GM12878 (cell line): Measurements from ENCODE around the gene RGP1. TPM values are rescaled to one million over a fixed set of nuclear protein-coding genes. Genes with fewer than 3 reads are reported as not detected.

ENCODE experiments used
- ATAC-seq: fragments of 200-7000 bp; cut with Tn5 transposase; 3 replicates; pipeline ENCODE4 v1.9.1; 2020; ENCODE audit warnings: mild to moderate bottlenecking, moderate library complexity
- BruUV-seq: library from RNA; stranded (reverse); fragments of 400-500 nt; replicated peaks from 2 replicates; lab custom pipeline; 2021; lab: Mats Ljungman, UMichigan
- CTCF ChIA-PET: fragments of 300-600 bp; sonication (Branson Sonifier 250); formaldehyde crosslinking; extraction: SDS; loops from one replicate; lab custom pipeline; 2021; ENCODE audit warnings: inconsistent platforms; lab: Yijun Ruan, JAX
- POLR2A ChIA-PET: fragments of 350-600 bp; formaldehyde crosslinking; extraction: SDS; loops from one replicate; lab custom pipeline; 2021; ENCODE audit warnings: inconsistent platforms; lab: Charles Lee
- RAD21 ChIA-PET: fragments of 300-600 bp; sonication (Branson Sonifier 250); formaldehyde crosslinking; loops from one replicate; lab custom pipeline; 2023; ENCODE audit warnings: antibody characterized with exemption; ENCODE audit not compliant: unreplicated experiment; lab: Charles Lee
- SMC1A ChIA-PET: fragments of 300-600 bp; sonication (Branson Sonifier 250); formaldehyde crosslinking; loops from one replicate; lab custom pipeline; 2023; ENCODE audit not compliant: unreplicated experiment, uncharacterized antibody; lab: Charles Lee
- DNase-seq: peaks from one replicate; pipeline ENCODE4 v3.0.0-alpha.2; 2011; ENCODE audit warnings: low read depth, low spot score
- FAIRE-seq: peaks from 3 replicates; lab custom pipeline; 2011; peaks lifted over from hg19 to GRCh38; lab: Jason Lieb, UNC
- H2AFZ ChIP-seq: 2 replicates; pipeline ENCODE4 v1.6.0; 2011; ENCODE audit warnings: low read depth, low read length, control low read depth; ENCODE audit not compliant: control insufficient read depth
- H3K27ac ChIP-seq: 2 replicates; pipeline ENCODE4 v1.5.1; 2011; ENCODE audit warnings: control low read depth; ENCODE audit not compliant: control insufficient read depth, insufficient read depth
- H3K27me3 ChIP-seq, 2 experiments: replicated peaks in 1 of 2; 2 replicates each; pipeline versions ENCODE4 v1.6.0 to v1.6.1; 2011; ENCODE audit warnings: low read length in 1 of 2; ENCODE audit not compliant: control insufficient read depth in 2 of 2, insufficient read depth in 2 of 2
- H3K36me3 ChIP-seq, 2 experiments: 2 replicates each; pipeline ENCODE4 v1.5.1; 2011; ENCODE audit warnings: low read length in 1 of 2; ENCODE audit not compliant: control insufficient read depth in 2 of 2, insufficient read depth in 2 of 2
- H3K4me1 ChIP-seq: 2 replicates; pipeline ENCODE4 v1.6.1; 2011; ENCODE audit warnings: mild to moderate bottlenecking, low read length, moderate library complexity, mixed read lengths; ENCODE audit not compliant: control insufficient read depth, insufficient read depth
- H3K4me2 ChIP-seq: 2 replicates; pipeline ENCODE4 v1.6.0; 2011; ENCODE audit warnings: control low read depth; ENCODE audit not compliant: control insufficient read depth, insufficient read depth
- H3K4me3 ChIP-seq: fragments of 200-600 bp; sonication (generic); 2 replicates; pipeline ENCODE4 v1.5.1; 2016
- H3K79me2 ChIP-seq: 2 replicates; pipeline ENCODE4 v1.6.0; 2011; ENCODE audit warnings: low read length; ENCODE audit not compliant: control insufficient read depth, insufficient read depth
- H3K9ac ChIP-seq: 2 replicates; pipeline ENCODE4 v1.8.0; 2011; ENCODE audit warnings: low read length, control low read depth, mixed read lengths; ENCODE audit not compliant: control insufficient read depth, insufficient read depth
- H3K9me3 ChIP-seq: replicated peaks from 3 replicates; pipeline ENCODE4 v1.5.1; 2011; ENCODE audit warnings: mild to moderate bottlenecking, low read length; ENCODE audit not compliant: control insufficient read depth, insufficient read depth
- H4K20me1 ChIP-seq: 2 replicates; pipeline ENCODE4 v1.6.0; 2011; ENCODE audit not compliant: control insufficient read depth, insufficient read depth
- BHLHE40 ChIP-seq, 2 experiments: fragments of 450-650 bp in 1 of 2; IDR thresholded peaks; 2 replicates each; pipeline ENCODE4 v1.6.1; 2011 to 2017; ENCODE audit warnings: low read depth in 2 of 2, borderline replicate concordance in 1 of 2, improper control_type of control experiment in 1 of 2, low read length in 1 of 2, mild to moderate bottlenecking in 1 of 2
- CBX3 ChIP-seq: fragments of 200-600 bp; sonication (generic); IDR thresholded peaks from 2 replicates; pipeline ENCODE4 v1.6.1; 2016; ENCODE audit warnings: low read depth, borderline replicate concordance
- HDGF ChIP-seq: fragments of 450-650 bp; IDR thresholded peaks from 2 replicates; pipeline ENCODE4 v1.6.1; 2016; ENCODE audit warnings: antibody characterized with exemption
- JUND ChIP-seq: IDR thresholded peaks from 2 replicates; pipeline ENCODE4 v1.6.1; 2012; ENCODE audit warnings: low read depth, mild to moderate bottlenecking, low read length, improper control_type of control experiment, moderate library complexity
- MYB ChIP-seq: fragments of 150-350 bp; IDR thresholded peaks from 2 replicates; pipeline ENCODE4 v1.6.1; 2014; ENCODE audit warnings: mild to moderate bottlenecking, low read depth, low read length, borderline replicate concordance
- MYC ChIP-seq: IDR thresholded peaks from 2 replicates; pipeline ENCODE4 v1.6.1; 2011; ENCODE audit warnings: mild to moderate bottlenecking, low read length, moderate library complexity, inconsistent platforms; ENCODE audit not compliant: insufficient read depth, insufficient replicate concordance, insufficient read length, severe bottlenecking
- RAD21 ChIP-seq: IDR thresholded peaks from 2 replicates; pipeline ENCODE4 v1.6.1; 2011; ENCODE audit warnings: mild to moderate bottlenecking, low read depth, low read length, moderate library complexity; ENCODE audit not compliant: insufficient read depth
- SUPT20H ChIP-seq: IDR thresholded peaks from 2 replicates; pipeline ENCODE4 v1.6.1; 2011; ENCODE audit warnings: low read depth, mild to moderate bottlenecking, low read length, moderate library complexity, borderline replicate concordance; ENCODE audit not compliant: control insufficient read depth
- WGBS: methylation state at CpG from one replicate; pipeline ENCODE4 v1.1.6; 2016; ENCODE audit warnings: low lambda C conversion rate; ENCODE audit not compliant: insufficient replicate concordance, insufficient coverage; ENCODE audit errors: missing lambda C conversion rate; 5-methylcytosine and 5-hydroxymethylcytosine counted together
- in situ Hi-C: fragments of 300-500 bp; cut with MboI; formaldehyde crosslinking; loops from 9 replicates; pipeline ENCODE4 v1.14.3; 2018; ENCODE audit warnings: mixed read lengths
- intact Hi-C: fragments of 100-400 bp; cut with micrococcal nuclease; formaldehyde crosslinking; loops from one replicate; pipeline ENCODE4 v1.14.2; 2022; ENCODE audit not compliant: unreplicated experiment
- polyA plus RNA-seq, 11 experiments: library from polyadenylated mRNA; depleted of rRNA in 4 of 11; unstranded in 6 of 11; stranded (reverse) in 5 of 11; fragments of >200 nt; fragmentation: Nextera tagmentation in 4 of 11; fragmentation: Illumina TruSeq in 1 of 11; extraction: Ambion mirVana in 4 of 11; extraction: Trizol in 1 of 11; gene quantifications; 1 replicate in 1 of 11; 2 replicates in 10 of 11; pipeline versions ENCODE4 v1.2.1 to v1.2.3, GENCODE V29; 2011 to 2016; ENCODE audit warnings: inconsistent platforms in 2 of 11, missing spikeins in 2 of 11, low read depth in 1 of 11
- total RNA-seq, 4 experiments: library from RNA; depleted of rRNA in 3 of 4; stranded (reverse); fragments of >200 nt in 3 of 4; fragmentation: Illumina TruSeq in 1 of 4; extraction: Trizol in 1 of 4; gene quantifications; 2 replicates each; pipeline versions ENCODE4 v1.2.1 to v1.2.3, GENCODE V29; 2013 to 2021
- TF ChIP-seq, protein P1 (sequence below): fragments of 450-650 bp; IDR thresholded peaks from 2 replicates; pipeline ENCODE4 v1.6.1; 2017; ENCODE audit warnings: mild to moderate bottlenecking, low read depth, inconsistent platforms; ENCODE audit not compliant: poor library complexity, severe bottlenecking

The RGP1 gene
- total and polyA plus RNA-seq, 10 of the 15 experiments (the other 5 are each of a cell fraction or from before 2014, with no cell fraction given): 0.44 to 14.9 (median 7.4) TPM

DNA sequence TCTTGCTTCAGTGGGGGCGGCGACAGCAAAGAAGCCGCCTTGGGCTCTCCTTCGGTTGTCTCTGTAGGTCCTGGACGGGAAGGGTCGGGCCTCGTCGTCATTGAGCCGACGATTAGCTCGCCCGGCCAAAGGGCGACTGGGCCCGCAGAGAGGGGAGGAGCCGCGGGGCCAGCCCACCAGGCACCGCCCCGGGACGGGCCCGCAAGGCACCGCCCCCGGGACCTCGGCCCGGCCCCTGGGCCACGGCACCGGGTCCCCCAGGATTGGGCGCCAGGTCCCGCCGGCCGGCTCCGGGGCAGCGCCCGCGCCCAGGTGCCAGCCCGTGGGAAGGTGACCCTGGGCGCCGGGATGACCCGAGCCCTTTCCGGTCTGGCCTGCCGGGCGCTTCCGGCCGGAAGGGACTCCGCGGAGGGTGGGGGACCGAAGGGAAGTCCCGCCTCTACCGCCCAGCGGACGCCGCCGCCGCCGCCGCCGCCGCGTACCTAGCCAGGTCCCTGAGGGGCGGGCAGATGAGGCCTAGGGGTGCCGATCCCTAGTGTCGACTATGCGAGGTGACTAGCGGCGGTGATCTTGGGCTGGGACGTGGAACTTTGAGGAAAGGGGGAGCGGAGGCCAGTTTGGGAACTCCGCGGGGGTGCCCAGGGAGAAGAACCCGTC, at the start of gene RGP1, which contains the start of gene GBA2 (continued):
- no peak for TF ChIP-seq MYB
- no peak for TF ChIP-seq CBX3
- TF ChIP-seq RAD21: no peak
- TF ChIP-seq JUND: no peak
- no peak for TF ChIP-seq MYC

GRCh38 chr9:35700031-35700430, 49.1 kb upstream of the RGP1 start:
- BruUV-seq: no TSS peak
- DNase-seq: no peak
- H3K9ac ChIP-seq: no peak overlapping the region
- ChIA-PET POLR2A (no interaction called here), SMC1A (no interaction called here), CTCF (interaction anchor here (0.6 to 15.2 kb wide), 3 partner anchors 39 to 100 kb away, joined by 3 to 227 read pairs (median 57); partner anchors contain the start of genes ARHGEF39, CCDC107 and RMRP), RAD21 (no interaction called here)
- no peaks in the 10 kb centered on the region for H3K79me2 ChIP-seq
- intact Hi-C loops (no loop called here), in situ Hi-C loops (no loop called here)
- H3K4me2 ChIP-seq: no peak overlapping the region
- no peaks in the 10 kb centered on the region for H3K27me3 ChIP-seq
- no peaks in the 10 kb centered on the region for H4K20me1 ChIP-seq
- WGBS: 93% methylated on average over 11 of the region's 11 CpGs
- no peaks in the 10 kb centered on the region for H3K4me1 ChIP-seq
- H3K4me3 ChIP-seq: no peak overlapping the region
- no peak for FAIRE-seq
- no peaks in the 10 kb centered on the region for H3K9me3 ChIP-seq
- H2AFZ ChIP-seq: no peak overlapping the region
- peaks cover 54 to 77% of the 10 kb centered on the region in 2 experiments for H3K36me3 ChIP-seq
- no peak overlapping the region for H3K27ac ChIP-seq
- TF ChIP-seq, protein P1, sequence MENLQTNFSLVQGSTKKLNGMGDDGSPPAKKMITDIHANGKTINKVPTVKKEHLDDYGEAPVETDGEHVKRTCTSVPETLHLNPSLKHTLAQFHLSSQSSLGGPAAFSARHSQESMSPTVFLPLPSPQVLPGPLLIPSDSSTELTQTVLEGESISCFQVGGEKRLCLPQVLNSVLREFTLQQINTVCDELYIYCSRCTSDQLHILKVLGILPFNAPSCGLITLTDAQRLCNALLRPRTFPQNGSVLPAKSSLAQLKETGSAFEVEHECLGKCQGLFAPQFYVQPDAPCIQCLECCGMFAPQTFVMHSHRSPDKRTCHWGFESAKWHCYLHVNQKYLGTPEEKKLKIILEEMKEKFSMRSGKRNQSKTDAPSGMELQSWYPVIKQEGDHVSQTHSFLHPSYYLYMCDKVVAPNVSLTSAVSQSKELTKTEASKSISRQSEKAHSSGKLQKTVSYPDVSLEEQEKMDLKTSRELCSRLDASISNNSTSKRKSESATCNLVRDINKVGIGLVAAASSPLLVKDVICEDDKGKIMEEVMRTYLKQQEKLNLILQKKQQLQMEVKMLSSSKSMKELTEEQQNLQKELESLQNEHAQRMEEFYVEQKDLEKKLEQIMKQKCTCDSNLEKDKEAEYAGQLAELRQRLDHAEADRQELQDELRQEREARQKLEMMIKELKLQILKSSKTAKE: no peak
- TF ChIP-seq CBX3 (no peak), SUPT20H (no peak), HDGF (no peak), BHLHE40 (IDR thresholded peaks at IDR 0.05; ENCODE audit: borderline replicate concordance in 1 of 2, low read depth in 2 of 2, low read length in 1 of 2) (no peak)
- ATAC-seq: no peak
